Suprapubic skin (tissue), 4 donors: ENCODE results near the gene GRID1. TPM values are rescaled to one million over a fixed set of nuclear protein-coding genes. Genes with fewer than 3 reads are reported as not detected.

Experiments
- DNase-seq, 2 donors: peaks; one replicate each; pipeline ENCODE4 v3.0.0-alpha.2; 2019; ENCODE audit warnings: low spot score in 2 of 2
- H3K27ac ChIP-seq: fragments of 200-600 bp; sonication (generic); one replicate; pipeline ENCODE4 v1.5.1; 2019
- H3K27me3 ChIP-seq: fragments of 200-600 bp; sonication (generic); one replicate; pipeline ENCODE4 v1.5.1; 2019
- H3K36me3 ChIP-seq: fragments of 200-600 bp; sonication (generic); one replicate; pipeline ENCODE4 v1.5.1; 2019
- H3K4me1 ChIP-seq: fragments of 200-600 bp; sonication (generic); one replicate; pipeline ENCODE4 v1.5.1; 2019
- H3K4me3 ChIP-seq: fragments of 200-600 bp; sonication (generic); one replicate; pipeline ENCODE4 v1.5.1; 2019; ENCODE audit warnings: mild to moderate bottlenecking
- H3K9me3 ChIP-seq: fragments of 200-600 bp; sonication (generic); one replicate; pipeline ENCODE4 v1.5.1; 2019
- EP300 ChIP-seq: sonication (generic); formaldehyde crosslinking; IDR thresholded peaks from one replicate; pipeline ENCODE4 v1.6.1; 2017; ENCODE audit warnings: antibody characterized with exemption
- POLR2A ChIP-seq, 2 donors: fragments of 450-650 bp; IDR thresholded peaks; one replicate each; pipeline ENCODE4 v1.6.1; 2017; ENCODE audit warnings: antibody characterized with exemption in 2 of 2, mild to moderate bottlenecking in 2 of 2, moderate library complexity in 2 of 2
- POLR2AphosphoS5 ChIP-seq, 3 donors: sonication (generic); formaldehyde crosslinking; IDR thresholded peaks; one replicate each; pipeline ENCODE4 v1.6.1; 2017; ENCODE audit warnings: antibody characterized with exemption in 3 of 3
- WGBS: methylation state at CpG from one replicate; pipeline ENCODE4 v1.1.5; 2018; 5-methylcytosine and 5-hydroxymethylcytosine counted together
- total RNA-seq, 4 donors: library from RNA; depleted of rRNA; stranded (reverse); fragments of >200 nt; gene quantifications; one replicate each; pipeline ENCODE4 v1.1.0, GENCODE V29; 2016
- TF ChIP-seq, protein P1 (sequence below), 2 donors: fragments of 200-600 bp in 1 of 2; fragments of 450-650 bp in 1 of 2; sonication (generic) in 1 of 2; IDR thresholded peaks; one replicate each; pipeline ENCODE4 v1.5.1; 2016 to 2019; ENCODE audit warnings: antibody characterized with exemption in 2 of 2, mild to moderate bottlenecking in 1 of 2, moderate library complexity in 1 of 2

GRID1 gene
- total RNA-seq, 4 donors from 2014 or later = 1.8 to 3.1 (median 2.4) TPM

DNA sequence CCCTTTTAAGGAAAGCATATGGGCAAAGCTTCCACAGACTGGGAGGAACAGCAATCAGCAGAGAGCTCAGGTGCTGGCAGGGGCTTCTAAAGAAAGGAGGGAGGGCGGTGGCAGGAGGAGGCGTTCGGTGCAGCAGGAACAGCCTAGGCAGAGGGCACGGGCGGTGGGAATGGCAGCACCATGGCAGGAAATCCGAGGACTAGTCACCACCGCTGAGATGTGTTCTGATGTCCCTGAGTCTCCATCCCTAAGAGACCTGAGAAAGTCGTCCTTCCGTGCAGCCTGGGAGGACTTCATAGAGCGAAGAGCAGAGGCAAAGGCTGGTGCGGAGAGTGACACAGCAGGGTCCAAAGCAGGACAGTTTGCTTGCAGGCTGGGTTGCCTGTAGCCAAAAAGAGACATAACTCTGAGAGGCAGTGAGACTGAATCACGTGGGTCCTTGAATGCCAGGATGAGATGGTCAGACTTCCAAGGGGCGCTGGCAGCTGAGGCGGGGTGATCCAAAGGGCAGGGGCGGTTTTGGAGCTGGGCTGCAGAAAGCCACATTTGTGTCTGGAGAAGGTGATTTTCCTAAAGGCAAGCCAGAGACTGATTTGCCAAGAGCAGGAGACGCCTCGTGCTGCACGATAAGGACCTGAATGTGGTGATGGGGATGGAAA, 35.8 kb upstream of the GRID1 start:
- no peak for DNase-seq
- no peak overlapping the region for H3K27ac ChIP-seq
- H3K4me3 ChIP-seq = no peak overlapping the region
- H3K9me3 ChIP-seq = no peaks in the 10 kb centered on the region
- no peaks in the 10 kb centered on the region for H3K27me3 ChIP-seq
- H3K4me1 ChIP-seq = peaks cover 34% of the 10 kb centered on the region
- TF ChIP-seq POLR2A (IDR thresholded peaks at IDR 0.05) (no peak), EP300 (no peak), POLR2AphosphoS5 (IDR thresholded peaks at IDR 0.05) (no peak)
- TF ChIP-seq, protein P1, sequence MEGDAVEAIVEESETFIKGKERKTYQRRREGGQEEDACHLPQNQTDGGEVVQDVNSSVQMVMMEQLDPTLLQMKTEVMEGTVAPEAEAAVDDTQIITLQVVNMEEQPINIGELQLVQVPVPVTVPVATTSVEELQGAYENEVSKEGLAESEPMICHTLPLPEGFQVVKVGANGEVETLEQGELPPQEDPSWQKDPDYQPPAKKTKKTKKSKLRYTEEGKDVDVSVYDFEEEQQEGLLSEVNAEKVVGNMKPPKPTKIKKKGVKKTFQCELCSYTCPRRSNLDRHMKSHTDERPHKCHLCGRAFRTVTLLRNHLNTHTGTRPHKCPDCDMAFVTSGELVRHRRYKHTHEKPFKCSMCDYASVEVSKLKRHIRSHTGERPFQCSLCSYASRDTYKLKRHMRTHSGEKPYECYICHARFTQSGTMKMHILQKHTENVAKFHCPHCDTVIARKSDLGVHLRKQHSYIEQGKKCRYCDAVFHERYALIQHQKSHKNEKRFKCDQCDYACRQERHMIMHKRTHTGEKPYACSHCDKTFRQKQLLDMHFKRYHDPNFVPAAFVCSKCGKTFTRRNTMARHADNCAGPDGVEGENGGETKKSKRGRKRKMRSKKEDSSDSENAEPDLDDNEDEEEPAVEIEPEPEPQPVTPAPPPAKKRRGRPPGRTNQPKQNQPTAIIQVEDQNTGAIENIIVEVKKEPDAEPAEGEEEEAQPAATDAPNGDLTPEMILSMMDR (IDR thresholded peaks at IDR 0.05) = no peak
- 22% methylated on average over 18 of the region's 18 CpGs for WGBS
- H3K36me3 ChIP-seq = no peaks in the 10 kb centered on the region

DNA sequence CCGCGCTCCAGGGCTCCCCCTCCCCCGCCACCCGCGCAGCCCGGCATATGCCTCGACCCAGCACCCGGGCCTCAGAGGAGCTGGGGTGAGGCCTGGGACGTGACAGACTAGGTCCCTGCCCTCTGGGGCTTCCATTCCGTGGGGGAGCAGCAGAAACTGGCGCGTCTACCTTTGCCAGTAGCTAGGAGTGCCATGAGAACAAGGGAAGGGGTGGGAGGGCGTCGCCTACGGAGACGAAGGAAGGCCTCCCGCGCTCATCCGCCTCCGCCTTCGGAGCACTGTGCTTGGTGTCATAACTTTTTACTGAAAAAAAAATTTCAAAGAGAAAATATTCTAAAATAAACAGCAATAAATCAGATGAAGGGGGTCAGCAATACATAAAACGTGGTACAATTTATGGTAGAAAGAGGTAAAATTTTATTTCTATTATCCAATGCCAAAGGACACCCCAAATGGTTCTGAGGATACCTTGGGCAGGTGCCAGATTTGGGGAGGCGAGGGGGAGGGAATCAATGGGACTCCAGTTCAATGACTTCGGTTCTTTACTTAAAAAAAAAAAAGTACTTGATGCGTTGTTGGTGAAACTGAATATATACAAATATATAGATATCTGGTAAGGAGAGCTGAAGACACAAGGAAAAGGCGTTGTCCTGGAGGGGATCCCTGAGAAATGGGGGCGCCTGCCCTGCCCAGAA, 35.1 kb upstream of the GRID1 start:
- H3K9me3 ChIP-seq = no peaks in the 10 kb centered on the region
- 8% methylated on average over 27 of the region's 27 CpGs for WGBS
- H3K27me3 ChIP-seq = no peaks in the 10 kb centered on the region
- no peaks in the 10 kb centered on the region for H3K36me3 ChIP-seq
- TF ChIP-seq, protein P1 (IDR thresholded peaks at IDR 0.05) = no peak
- TF ChIP-seq EP300 (no peak), POLR2A (IDR thresholded peaks at IDR 0.05) (no peak), POLR2AphosphoS5 (IDR thresholded peaks at IDR 0.05) (no peak)
- peaks cover 34% of the 10 kb centered on the region for H3K4me1 ChIP-seq
- no peak for DNase-seq
- peak overlapping the region; percentile 69 for H3K4me3 ChIP-seq
- H3K27ac ChIP-seq = peak overlapping the region; percentile 86

DNA sequence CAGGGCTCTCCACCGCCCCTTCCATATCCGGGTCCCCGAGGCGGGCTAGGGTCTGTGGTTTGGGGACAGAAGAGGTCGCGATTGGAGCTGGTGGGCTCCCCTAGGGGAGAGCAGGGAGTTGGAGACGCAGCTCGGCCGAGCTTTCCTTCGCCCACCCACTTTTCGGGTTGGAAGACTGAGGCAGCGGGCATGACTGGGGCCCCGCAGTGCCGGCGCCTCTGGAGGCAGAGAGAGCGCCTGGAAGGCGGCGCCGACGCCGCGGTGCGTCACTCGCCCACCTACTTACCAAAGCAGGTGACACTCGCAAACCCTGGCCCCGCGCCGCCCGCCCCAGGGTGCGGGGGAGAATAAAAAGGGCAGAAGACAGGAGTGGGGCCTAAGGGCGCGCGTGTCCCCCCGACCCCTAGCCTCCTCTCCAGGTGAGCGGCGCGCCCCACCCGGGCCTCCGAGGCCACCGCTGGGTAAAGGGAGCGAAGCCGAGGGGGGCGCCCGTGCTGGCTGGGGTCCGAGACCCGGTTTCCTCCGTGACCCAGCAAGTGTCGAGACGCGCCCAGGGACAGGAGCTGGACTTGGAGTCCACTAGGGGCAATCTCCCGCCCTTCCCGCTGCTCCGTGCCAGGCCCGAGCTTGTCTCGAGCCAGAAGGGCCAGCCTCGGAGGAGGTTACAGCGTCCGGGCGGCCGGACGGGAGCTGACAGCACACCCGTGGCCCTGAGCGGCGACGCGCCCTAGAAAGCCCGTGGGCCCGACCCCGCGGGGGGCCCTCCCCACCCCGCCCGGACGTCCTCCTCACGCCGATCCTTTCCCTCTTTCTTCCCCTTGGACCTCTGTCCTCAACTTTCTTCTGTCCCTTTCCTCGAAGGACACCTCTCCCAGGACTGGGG, 34.4 kb upstream of the GRID1 start:
- Histone ChIP-seq H3K27me3 (no peaks in the 10 kb centered on the region), H3K4me1 (peaks cover 34% of the 10 kb centered on the region), H3K9me3 (no peaks in the 10 kb centered on the region), H3K27ac (peak overlapping the region; percentile 86), H3K4me3 (peak overlapping the region; percentile 69), H3K36me3 (no peaks in the 10 kb centered on the region)
- WGBS = 2% methylated on average over 23 of the region's 76 CpGs
- peak in 1 of 2 donors; percentile 77 for DNase-seq
- TF ChIP-seq POLR2A (IDR thresholded peaks at IDR 0.05) (no peak), EP300 (no peak), POLR2AphosphoS5 (IDR thresholded peaks at IDR 0.05) (no peak)
- TF ChIP-seq, protein P1 (IDR thresholded peaks at IDR 0.05) = no peak

GRCh38 chr10:86399879-86400704, 33.5 kb upstream of the GRID1 start:
- under 1% methylated on average over 16 of the region's 90 CpGs for WGBS
- H3K27me3 ChIP-seq = no peaks in the 10 kb centered on the region
- H3K36me3 ChIP-seq = no peaks in the 10 kb centered on the region

More at GRCh38 chr10:86399879-86400704, 33.5 kb upstream of the GRID1 start:
- peak; percentile 92 to 97 for DNase-seq
- peak overlapping the region; percentile 86 for H3K27ac ChIP-seq
- peak overlapping the region; percentile 69 for H3K4me3 ChIP-seq
- peaks cover 34% of the 10 kb centered on the region for H3K4me1 ChIP-seq
- TF ChIP-seq, protein P1 (IDR thresholded peaks at IDR 0.05) = peak; percentile 74 to 97
- TF ChIP-seq POLR2A (IDR thresholded peaks at IDR 0.05) (no peak), POLR2AphosphoS5 (IDR thresholded peaks at IDR 0.05) (peak in 1 of 3 donors; percentile 43)
- H3K9me3 ChIP-seq = no peaks in the 10 kb centered on the region
